GM12864 (cell line): ENCODE results near the gene GSTO1.

ENCODE experiments used
- DNase-seq: peaks from one replicate; pipeline ENCODE4 v3.0.0-alpha.2; 2011; ENCODE audit warnings: low read depth
- H3K4me3 ChIP-seq: 2 replicates; pipeline ENCODE4 v1.5.1; 2011; ENCODE audit warnings: mild to moderate bottlenecking, low read depth, low read length, control low read depth
- CTCF ChIP-seq: IDR thresholded peaks from 2 replicates; pipeline ENCODE4 v1.5.1; 2011; ENCODE audit warnings: low read depth, mild to moderate bottlenecking, moderate library complexity, low read length, control low read depth, inconsistent platforms; ENCODE audit errors: missing control alignments

GSTO1 gene

GRCh38 chr10:104274762-104275721 is 20.4 kb downstream of the GSTO1 start:
- no peak overlapping the region for H3K4me3 ChIP-seq
- TF ChIP-seq CTCF = peak; percentile 95
- DNase-seq = no peak

DNA sequence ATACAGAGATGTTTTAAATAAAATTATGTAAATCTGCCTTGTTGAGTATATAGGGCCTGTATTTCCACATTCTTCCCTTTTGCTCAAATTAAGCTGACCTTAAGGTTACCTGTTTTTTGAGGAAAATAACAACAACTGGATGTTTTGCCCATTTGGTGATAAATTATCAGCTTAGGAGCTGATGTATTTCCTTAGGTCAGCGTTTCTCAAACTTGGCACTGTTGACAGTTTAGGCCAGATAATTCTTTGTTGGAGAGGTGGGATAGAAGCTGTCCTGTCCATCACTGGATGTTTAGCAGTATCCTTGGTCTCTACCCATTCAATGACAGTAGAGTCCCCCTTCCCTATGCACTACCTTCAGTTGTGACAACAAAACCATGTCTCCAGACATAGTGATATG is 21.5 kb downstream of the GSTO1 start:
- H3K4me3 ChIP-seq = no peak overlapping the region
- TF ChIP-seq CTCF = no peak
- DNase-seq = no peak

DNA sequence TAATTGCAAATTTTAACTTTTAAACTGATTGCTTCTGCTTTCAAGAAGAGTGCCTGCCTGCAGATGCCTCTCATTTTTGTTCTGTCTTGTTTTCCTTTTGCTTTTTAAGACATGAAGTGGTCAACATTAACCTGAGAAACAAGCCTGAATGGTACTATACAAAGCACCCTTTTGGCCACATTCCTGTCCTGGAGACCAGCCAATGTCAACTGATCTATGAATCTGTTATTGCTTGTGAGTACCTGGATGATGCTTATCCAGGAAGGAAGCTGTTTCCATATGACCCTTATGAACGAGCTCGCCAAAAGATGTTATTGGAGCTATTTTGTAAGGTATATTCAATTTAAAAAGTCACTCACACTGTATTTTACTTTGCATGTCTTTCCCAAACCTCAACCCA is 23.1 kb downstream of the GSTO1 start:
- H3K4me3 ChIP-seq = no peak overlapping the region
- no peak for TF ChIP-seq CTCF
- no peak for DNase-seq

DNA sequence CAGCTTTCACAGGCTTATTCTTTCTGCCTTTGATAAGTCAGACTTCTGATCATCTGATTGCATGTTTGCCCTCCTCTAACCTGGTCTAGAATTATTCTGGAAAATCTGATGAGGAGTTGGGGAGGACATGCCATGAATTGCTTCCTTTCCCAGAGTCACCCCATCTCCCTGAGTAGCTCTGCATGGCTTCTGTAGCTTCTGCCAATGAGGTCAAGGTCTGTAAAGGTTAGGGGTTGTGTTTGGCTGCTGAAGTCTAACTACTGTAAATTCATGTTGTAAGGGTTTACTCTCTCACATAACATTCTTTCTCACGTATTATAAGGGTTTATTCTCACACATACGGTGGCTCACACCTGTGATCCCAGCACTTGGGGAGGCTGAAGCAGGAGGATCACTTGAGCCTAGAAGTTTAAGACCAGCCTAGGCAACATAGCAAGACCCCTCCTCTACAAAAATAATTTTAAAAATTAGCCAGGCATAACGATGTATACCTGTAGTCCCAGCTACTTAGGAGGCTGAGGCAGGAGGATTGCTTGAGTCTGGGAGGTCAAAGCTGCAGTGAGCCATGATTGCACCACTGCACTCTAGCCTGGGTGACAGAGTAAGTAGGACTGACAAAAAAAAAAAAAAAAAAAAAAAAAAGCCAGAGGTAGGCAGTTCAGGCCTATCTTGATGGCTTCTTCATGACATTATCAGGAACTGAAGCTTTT is 25.0 kb downstream of the GSTO1 start:
- no peak for DNase-seq
- H3K4me3 ChIP-seq = no peak overlapping the region
- TF ChIP-seq CTCF = no peak

- H3K4me3 ChIP-seq = no peak overlapping the region
- no peak for DNase-seq
- no peak for TF ChIP-seq CTCF
These were observed 27.0 kb downstream of the GSTO1 start for GRCh38 chr10:104281694-104282093.

- DNase-seq = no peak
- TF ChIP-seq CTCF = no peak
- no peak overlapping the region for H3K4me3 ChIP-seq
These were observed 30.2 kb downstream of the GSTO1 start for GRCh38 chr10:104284846-104285245.

DNA sequence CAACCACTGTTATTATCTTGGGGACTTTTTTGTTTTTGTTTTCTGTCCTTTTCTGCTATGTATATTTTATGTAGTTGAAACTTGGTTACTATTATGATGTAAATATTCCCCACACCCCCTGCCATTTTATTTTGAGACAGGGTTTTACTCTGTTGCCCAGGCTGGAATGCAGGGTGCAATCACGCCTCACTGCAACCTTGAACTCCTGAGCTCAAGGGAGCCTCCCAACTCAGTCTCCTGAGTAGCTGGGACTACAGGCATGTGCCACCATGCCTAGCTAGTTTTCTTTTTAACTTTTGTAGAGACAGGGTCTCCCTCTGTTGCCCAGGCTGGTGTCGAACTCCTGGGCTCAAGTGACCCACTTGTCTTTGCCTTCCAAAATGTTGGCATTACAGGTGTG is 32.2 kb downstream of the GSTO1 start:
- no peak for DNase-seq
- H3K4me3 ChIP-seq = no peak overlapping the region
- no peak for TF ChIP-seq CTCF
